C4-2B (cell line): ENCODE results near the gene CLEC16A.

ENCODE experiments used
- ZFX ChIP-seq: fragments of 450-650 bp; IDR thresholded peaks from 2 replicates; pipeline ENCODE4 v1.6.1; 2017
- TF ChIP-seq, protein P1 (sequence below): fragments of 450-650 bp; conservative IDR thresholded peaks from 2 replicates; pipeline ENCODE4 v1.5.1; 2017; ENCODE audit warnings: mild to moderate bottlenecking

DNA sequence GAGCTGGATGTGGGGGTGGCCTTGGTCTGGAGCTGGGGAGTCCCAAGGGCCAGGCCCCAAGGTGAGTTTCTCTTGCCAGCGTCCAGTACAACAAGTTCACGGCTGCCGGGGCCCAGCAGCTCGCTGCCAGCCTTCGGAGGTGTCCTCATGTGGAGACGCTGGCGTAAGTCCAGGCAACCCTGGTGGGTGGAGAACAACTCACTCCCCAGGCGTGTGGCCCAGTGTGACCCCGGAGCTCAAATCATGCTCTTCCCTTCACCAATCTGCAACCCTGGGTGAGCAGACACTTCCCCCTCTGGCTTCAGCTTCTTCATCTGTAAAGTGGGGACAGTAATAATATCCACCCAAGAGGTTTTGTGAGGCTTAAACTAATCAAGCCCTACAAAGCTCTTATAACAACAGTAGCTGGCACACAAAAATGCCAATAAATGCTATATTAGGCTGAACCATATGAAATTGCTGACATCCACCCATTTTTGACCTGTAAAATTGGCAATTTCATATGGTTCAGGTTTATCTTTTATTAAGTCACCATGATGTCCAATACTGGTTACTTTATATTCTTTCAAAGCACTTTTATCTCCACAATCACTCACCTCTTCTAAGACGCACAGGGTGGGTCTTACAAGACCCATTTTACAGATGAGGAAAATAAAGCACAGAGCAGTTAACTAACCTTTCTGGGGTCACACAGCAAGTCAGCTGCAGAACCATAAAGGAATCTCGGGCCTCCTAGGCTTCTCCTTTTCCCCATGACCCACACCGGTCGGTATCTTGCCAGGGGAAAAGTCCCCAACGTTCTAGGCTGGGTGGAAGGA is 21.8 kb upstream of the CLEC16A start:
- TF ChIP-seq, protein P1, sequence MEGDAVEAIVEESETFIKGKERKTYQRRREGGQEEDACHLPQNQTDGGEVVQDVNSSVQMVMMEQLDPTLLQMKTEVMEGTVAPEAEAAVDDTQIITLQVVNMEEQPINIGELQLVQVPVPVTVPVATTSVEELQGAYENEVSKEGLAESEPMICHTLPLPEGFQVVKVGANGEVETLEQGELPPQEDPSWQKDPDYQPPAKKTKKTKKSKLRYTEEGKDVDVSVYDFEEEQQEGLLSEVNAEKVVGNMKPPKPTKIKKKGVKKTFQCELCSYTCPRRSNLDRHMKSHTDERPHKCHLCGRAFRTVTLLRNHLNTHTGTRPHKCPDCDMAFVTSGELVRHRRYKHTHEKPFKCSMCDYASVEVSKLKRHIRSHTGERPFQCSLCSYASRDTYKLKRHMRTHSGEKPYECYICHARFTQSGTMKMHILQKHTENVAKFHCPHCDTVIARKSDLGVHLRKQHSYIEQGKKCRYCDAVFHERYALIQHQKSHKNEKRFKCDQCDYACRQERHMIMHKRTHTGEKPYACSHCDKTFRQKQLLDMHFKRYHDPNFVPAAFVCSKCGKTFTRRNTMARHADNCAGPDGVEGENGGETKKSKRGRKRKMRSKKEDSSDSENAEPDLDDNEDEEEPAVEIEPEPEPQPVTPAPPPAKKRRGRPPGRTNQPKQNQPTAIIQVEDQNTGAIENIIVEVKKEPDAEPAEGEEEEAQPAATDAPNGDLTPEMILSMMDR = no peak
- no peak for TF ChIP-seq ZFX
